ENCODE data around the gene FOXQ1. TPM values are rescaled to one million over a fixed set of nuclear protein-coding genes. Genes with fewer than 3 reads are reported as not detected.

The FOXQ1 gene
- total and polyA plus RNA-seq, 2 donors (not counting 3 experiments of a cell fraction or from before 2014, with no cell fraction given): not detected

DNA sequence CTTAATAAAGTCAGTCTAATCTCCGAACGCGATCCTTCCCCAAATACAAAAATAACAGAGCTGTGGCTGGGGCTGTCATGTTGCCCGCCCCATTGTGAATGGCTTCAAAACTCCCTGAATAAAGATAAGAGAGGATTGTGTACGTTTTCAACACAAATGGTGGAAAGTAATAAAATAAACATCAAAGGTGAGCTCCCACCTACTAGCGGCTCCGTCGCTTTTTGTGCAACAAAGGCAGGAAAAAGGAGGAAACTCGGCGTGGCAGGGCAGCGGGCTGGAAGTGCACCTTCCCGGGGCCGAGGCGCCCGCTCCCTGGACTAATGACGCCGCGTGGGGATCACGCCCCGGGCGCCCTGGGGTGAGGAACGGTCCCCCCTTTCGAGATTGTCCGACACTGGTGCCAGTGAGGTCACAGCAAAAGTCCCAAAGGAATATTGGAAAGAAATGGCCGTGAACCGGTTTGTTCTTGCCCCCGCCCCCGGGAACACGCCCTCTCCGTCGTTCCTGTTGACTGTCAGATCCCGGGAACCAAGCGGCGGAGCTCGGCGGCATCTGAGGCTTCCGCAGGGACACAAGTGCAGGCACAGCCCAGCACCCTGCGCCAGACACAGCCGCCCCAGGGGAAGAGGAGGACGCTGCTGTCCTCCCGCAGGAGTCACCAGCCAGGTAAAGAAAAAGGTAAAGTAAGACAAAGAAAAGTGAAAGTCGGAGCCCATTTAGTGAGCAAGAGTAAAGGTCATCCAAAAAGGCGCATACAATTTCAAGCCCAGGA lies 1.1 kb upstream of the FOXQ1 start:
- Histone ChIP-seq H2AFZ (ENCODE audit: low read depth, low read length) (no peak overlapping the region), H3K4me2 (ENCODE audit: insufficient read depth, low read length) (peak overlapping the region; percentile 20), H3K9ac (replicated peaks; ENCODE audit: extremely low read depth, insufficient read depth, low read length) (no peak overlapping the region), H3K4me3 (replicated peaks in 1 of 3; ENCODE audit: insufficient read depth in 1 of 3, low read depth in 1 of 3, low read length in 3 of 3) (peak overlapping the region in 1 of 3 experiments; percentile 30), H4K20me1 (replicated peaks; ENCODE audit: control insufficient read depth, extremely low read depth, insufficient read depth, low read length) (no peaks in the 10 kb centered on the region), H3K9me3 (replicated peaks; ENCODE audit: control insufficient read depth, insufficient read depth, low read length) (no peaks in the 10 kb centered on the region), H3K36me3 (ENCODE audit: control insufficient read depth in 2 of 2, extremely low read depth in 1 of 2, insufficient read depth in 2 of 2, low read length in 2 of 2) (no peaks in the 10 kb centered on the region), H3K27me3 (ENCODE audit: control insufficient read depth in 2 of 2, insufficient read depth in 2 of 2, low read length in 2 of 2) (peaks cover 40 to 71% of the 10 kb centered on the region in 2 experiments), H3K9me1 (replicated peaks; ENCODE audit: control insufficient read depth, extremely low read depth, insufficient read depth, low read length) (no peaks in the 10 kb centered on the region), H3K27ac (ENCODE audit: insufficient read depth, low read depth, low read length) (no peak overlapping the region), H3K79me2 (ENCODE audit: control insufficient read depth, insufficient read depth, low read length) (no peaks in the 10 kb centered on the region), H3K4me1 (ENCODE audit: control insufficient read depth, extremely low read depth, insufficient read depth, low read length) (peaks cover 5% of the 10 kb centered on the region)
- POLR2A ChIA-PET: no interaction called here
- TF ChIP-seq POLR2AphosphoS5 (IDR thresholded peaks at IDR 0.05; ENCODE audit: insufficient read depth, low read depth, low read length) (no peak), GATA2 (IDR thresholded peaks at IDR 0.05; ENCODE audit: insufficient read depth, insufficient read length, low read depth, low read length) (no peak), FOS (IDR thresholded peaks at IDR 0.05; ENCODE audit: borderline replicate concordance, insufficient read depth, low read length) (no peak), JUN (IDR thresholded peaks at IDR 0.05; ENCODE audit: borderline replicate concordance, insufficient read depth, insufficient read length, low read depth) (no peak), MYC (IDR thresholded peaks at IDR 0.05; ENCODE audit: low read depth, low read length) (no peak), CTCF (IDR thresholded peaks at IDR 0.05; ENCODE audit: extremely low read depth in 1 of 2, insufficient read depth in 1 of 2, low read depth in 1 of 2, low read length in 2 of 2) (no peak), MAX (IDR thresholded peaks at IDR 0.05; ENCODE audit: insufficient read depth, insufficient read length) (no peak), POLR2A (IDR thresholded peaks at IDR 0.05; ENCODE audit: low read depth, low read length) (no peak)
- FAIRE-seq (no peak), DNase-seq (ENCODE audit: low read depth, low spot score) (no peak)
- intact Hi-C loops (cut with micrococcal nuclease) (no loop called here), dilution Hi-C loops (cut with MboI; ENCODE audit: extremely low pct_ligation_motif_present, low sequenced_read_pairs) (no loop called here)
- CTCF ChIA-PET: no interaction called here
- no TSS peak for BruUV-seq (replicated peaks)

Measured in endothelial cell of umbilical vein (primary cell).